A172 (cell line): Measurements from ENCODE around the gene SIK2. TPM values are rescaled to one million over a fixed set of nuclear protein-coding genes. Genes with fewer than 3 reads are reported as not detected.
"Not testable (repeated sequence)": the region's sequence is repeated elsewhere in the genome, so short reads cannot be mapped to it uniquely, and the experiment has no call there.

ENCODE experiments used
- DNase-seq: peaks from one replicate; pipeline ENCODE4 v3.0.0-alpha.2; 2015; ENCODE audit warnings: low spot score
- total RNA-seq: library from RNA; depleted of rRNA; stranded (reverse); fragments of >200 nt; shearing (Covaris generic); gene quantifications from 2 replicates; pipeline ENCODE4 v1.2.3, GENCODE V29; 2014

SIK2 gene
- total RNA-seq, 1 experiment from 2014 or later: 7.2 TPM

DNA sequence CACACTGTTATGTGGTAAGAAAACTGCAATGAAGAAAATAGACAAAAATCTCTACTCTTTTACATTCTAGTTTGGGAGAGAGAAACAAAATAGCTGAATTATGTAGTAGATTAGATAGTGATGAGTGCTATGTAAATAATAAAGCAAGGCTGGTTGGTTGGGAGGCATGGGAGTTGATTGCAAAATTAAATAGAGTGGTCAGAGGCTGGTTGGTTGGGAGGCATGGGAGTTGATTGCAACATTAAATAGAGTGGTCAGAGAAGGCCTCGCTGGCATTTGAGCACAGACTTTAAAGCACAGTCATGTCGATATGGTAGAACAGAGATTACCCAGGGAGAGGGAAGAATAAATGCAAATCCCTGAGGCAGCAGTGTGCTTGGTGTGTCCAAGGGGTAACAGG, 22.4 kb downstream of the SIK2 start:
- no peak for DNase-seq

DNA sequence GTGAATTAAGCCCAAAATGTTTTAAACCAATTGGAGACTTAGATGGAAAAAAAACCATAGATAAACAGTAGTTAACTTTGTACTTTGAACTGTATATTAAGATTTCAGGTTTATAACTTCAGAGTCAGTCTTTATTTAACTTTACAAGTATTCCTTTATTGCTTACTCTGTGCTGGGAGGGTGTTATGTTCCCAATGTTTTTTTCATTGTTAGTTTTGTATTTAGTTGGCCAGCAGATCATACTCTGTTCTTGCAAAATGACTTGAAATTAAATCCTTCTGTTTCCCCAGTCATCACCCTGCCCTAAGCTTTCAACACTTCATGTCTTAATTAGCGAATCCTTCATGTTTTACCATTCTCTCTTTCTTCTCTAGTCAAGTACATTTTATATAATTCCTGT, 25.3 kb downstream of the SIK2 start:
- DNase-seq: no peak

DNA sequence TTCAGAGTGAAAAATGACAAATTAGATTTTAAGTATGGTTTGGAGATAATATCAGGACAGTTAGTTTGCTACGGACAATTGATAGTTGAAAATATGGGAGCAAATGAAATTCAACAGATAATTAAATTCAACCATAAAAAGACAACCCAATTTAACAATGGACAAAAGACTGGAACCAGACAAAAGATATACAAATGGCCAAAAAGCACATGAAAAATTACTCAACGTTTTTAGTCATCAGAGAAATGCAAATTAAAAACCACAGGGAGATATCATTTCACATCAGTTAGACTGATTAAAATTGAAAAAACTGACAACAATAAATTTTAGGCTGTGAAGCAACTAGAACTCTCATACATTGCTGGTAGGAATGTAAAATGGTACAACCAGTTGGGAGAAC, 27.2 kb downstream of the SIK2 start:
- no peak for DNase-seq

DNA sequence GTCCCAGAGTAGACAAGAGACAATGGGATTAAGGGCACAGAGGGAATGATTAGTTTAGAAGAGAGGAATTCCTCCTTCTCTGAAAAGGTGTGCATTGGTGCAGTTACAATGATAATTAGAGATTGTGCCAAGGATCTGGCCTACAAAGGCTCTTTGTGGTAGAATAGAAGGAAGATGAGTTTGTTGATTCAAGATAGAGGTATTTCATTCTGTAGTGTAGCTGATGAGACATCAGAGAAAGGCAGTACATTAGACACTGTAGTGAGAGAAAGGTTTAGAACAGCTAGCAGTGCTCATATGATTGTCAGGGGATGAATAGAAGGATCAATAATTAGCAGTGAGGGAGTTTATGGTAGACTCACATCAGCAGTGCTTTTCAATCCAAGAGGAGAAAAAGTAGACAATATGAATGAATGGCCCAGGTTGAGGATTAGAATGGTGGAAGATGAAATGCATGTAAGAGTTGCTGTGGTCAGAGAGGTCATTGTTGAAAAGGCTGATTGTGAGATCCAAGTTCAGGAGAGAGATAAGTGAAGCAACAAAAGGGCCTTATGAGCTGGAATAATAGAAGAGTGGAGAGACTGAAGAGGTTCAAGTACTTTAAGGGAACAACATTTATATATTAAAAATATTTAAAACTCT, 28.9 kb downstream of the SIK2 start:
- DNase-seq: no peak

DNA sequence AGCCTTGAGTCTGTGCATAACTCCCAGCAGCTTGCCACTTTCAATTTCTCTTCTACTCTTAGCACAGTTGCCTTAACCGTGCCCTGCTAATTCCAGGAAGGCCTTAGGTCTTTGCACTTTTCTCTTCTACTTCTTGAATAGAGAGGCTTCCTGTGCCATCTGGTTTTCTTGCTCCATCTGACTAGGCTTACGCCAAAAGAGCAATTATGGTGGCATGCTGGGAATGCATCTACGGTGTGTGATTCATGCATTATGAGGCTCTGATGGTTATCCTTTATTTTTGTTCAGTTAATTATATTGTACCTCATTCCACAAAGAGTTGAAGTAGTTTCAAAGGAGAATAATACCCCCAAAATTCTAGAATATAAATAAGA, 29.4 kb downstream of the SIK2 start:
- peak; percentile 66 for DNase-seq

DNA sequence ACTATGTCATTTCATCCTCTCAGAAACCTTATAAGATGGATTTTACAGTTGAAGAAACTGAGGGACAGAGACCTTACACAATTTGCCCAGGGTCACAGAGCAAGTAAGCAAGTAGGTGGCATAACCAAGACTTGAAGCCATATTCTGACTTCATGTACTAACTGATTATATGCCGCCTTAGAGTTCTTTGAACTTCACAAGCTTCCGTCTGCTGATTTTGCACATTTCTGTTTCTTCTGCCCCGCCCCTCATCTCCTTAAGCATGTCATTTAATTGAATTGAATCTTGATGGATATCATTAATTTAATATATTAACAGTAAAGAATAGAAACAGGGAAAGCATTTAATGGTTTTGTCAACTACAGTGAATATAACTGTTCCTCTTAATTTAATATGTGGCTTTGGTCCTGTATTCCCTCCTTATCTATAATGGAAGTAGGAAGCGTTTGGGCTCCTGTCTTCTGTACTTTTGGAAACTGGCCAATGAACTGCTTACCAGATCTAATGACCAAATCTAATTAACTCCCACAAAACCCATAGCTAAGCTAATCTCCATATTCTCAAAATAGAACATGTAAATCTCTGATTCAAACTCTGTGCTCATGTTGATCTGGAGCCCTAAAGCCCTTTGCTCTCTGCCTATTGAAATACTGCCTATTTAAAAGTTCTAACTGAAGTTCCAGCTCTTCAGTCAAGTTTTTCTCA, 30.4 kb downstream of the SIK2 start:
- no peak for DNase-seq

DNA sequence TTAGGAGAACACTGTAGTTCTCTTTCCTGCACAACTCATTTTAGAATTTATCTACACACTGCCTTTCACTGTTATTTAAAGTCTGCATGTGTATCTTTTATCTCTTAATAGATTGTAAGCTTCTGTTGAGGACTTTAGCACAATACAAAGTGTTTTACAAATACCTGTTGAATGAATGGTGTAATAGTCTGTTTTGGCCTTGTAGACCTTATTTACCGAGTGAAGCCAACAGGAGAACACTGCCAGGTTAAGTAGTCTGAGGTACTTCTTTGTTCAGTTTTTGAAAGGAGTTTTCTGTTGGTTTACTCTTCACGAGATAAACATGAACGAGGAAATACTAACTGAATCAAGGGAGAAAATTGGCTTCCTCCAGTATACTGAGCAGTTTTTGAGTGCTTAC, 31.0 kb downstream of the SIK2 start:
- no peak for DNase-seq

DNA sequence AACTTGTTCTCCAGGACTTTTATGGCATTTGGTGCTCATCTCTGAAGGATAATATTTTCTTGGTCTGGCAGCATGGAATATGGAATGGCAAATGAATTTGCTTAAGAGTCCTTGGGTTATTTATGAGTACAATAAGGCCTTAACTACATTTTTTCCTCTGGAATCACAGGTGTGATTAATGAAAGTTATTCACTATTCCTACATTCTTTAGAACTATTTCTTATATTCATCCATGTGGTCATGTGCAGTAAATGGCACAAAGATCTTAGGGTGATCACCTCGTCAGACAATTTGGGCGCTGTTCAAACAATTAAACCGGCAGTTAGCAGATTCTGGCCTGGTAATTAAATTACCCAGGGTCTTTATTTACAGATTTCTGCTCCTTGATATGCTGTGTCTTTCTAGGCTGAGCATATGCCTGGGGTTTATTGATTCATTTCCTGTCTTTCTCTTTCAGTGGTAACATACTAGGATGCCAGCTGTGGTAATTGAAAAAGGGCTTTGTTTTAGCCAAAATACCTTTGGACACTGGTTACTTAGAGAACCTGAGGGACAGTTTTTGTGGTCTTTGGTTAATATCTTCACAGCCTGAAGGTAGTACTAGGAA, 31.6 kb downstream of the SIK2 start:
- peak; percentile 49 for DNase-seq

DNA sequence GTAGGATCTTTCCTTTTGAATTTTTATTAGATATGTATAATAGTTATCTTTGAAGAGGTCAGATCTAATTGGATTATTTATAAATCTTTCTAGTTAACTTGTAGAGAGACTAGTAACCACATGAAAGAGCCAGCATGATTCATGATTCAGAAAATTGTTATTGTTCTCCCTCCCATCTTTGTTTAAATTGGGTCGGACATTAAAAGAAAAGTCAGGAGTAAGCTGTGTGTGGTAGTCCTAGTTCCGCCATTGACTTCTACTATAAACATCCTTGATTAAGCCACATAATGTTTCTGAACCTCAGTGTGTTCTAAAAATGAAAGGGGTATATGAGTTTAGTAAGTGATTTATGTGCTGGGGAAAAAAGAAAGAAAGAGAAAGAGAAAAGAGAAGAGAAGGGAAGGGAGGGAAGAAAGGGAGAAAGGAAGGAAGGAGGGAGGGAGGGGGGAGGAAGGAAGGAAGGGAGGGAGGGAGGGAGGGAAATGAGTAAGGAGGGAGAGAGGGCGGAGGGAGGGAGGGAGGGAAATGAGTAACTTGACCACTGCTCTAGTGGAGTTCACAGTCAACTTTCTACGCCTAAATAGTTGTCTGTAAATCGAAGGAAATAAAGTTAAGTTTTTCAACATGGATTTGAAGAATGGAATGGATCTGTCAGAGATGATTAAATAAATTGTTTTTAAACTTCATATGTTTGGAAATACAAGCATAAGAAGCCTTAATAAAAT, 32.9 kb downstream of the SIK2 start:
- DNase-seq: peak; percentile 57

DNA sequence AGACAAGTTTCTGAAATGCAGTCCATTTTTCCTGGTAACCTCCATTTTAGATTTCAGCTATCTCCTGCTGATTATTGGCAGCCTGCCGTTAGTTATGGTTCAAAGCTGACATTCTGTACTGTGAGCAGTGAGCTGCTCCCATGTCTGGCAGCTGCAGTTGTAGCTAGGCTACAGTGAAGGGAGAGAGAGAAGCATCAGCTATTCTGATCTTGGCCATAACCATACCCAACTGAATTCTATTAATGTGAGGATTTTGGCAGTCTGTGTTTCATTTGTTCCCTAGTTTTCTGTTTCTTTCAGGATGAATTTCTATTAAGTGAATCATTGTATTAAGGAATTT, 33.4 kb downstream of the SIK2 start:
- DNase-seq: peak; percentile 40

DNA sequence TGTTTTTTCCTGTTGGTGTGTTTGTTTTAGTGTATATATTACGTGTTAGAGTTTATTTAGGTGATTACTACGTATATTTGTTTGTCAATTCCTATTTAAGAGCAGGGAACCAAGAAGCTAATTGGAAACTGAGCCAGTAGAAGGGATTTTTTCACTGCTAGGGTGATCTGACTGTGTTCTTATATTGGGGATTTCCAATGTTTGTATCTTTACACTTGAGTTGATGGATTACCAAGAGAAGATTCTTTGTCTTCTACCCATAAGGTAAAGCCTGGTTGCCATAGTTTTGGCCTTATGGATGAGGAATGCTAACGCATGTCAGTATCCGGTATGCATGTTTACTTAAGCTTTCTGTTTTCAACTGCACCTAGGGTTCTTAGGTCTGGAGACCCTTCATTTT, 35.6 kb downstream of the SIK2 start:
- no peak for DNase-seq

DNA sequence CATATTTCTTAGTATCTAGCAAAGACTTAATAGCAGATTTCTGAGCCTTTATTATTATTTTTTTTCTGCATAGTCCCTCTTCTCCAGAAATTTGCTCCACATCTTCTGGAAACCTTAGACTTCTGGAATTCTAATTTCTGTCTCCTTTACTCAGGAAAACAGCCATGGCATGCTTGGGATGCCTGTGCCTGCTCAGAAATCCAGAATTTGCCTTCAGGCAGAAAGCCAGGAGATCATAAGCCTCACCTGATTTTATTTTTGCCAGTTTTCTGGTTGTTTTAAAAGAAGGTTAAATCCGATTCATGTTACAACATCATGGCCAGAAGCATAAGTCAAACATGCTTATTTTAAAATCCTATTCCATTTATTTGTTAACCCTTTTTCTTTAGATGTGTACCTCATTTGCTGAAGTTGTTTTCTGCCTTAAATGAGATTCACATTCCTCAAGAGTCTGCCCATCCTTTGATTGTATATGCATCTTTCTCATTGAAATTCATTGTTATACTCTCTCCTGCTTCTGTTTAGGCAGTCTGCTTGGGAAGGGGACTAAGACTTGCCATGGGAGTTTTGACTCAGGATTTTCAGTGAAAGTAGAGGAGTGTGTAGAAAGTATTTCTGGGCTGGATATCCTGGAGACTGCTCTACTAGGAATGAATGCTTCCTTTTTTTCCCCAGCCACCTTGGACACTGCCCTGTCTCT, 37.1 kb downstream of the SIK2 start:
- DNase-seq: no peak

DNA sequence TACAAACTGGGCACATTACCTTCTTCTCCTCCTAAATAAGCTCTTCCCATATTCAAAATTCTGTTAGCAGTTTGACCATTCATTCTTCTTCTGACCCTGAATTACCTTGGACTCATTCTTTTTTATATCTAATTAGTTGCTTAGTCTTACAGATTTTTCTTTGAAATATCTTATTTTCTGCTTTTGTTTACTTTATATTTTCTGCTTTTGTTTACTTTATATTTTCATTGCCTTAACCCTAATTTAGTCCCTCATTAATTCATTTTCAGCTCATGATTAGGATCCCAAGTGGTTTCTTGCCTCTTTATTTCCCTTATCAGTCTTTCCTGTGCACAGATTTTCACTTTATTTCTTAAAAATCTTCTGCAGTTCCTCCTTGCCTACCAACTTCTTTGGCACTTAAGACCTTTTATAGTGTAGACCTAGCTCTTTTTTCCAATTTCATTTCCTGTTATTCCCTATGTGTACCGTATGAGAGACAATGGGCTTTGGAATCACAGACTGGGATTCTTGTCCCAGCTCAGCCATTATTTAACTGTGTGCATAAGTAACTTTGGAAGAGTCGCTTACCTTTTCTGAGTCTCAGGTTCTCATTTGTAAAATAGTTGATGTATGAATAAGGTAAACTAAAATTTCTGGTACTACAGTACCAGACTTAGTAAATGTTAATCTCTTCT, 39.2 kb downstream of the SIK2 start:
- no peak for DNase-seq

DNA sequence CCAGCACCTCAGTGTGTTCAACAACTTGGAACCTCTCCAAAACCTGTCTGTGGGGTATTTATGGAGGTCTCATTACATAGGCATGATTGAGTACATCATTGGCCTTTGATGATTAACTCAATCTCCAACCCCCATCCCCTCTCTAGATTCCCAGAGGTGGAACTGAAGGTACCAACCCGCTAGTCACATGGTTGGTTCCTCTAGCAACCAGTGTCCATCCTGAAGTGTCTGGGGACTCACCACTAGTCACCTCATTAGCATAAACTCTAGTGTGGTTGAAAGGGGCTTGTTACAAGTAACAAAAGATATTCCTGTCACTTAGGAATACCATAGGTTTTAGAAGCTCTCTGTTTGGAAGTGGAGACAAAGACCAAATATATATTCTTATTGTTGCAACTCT, 40.3 kb downstream of the SIK2 start:
- DNase-seq: no peak

DNA sequence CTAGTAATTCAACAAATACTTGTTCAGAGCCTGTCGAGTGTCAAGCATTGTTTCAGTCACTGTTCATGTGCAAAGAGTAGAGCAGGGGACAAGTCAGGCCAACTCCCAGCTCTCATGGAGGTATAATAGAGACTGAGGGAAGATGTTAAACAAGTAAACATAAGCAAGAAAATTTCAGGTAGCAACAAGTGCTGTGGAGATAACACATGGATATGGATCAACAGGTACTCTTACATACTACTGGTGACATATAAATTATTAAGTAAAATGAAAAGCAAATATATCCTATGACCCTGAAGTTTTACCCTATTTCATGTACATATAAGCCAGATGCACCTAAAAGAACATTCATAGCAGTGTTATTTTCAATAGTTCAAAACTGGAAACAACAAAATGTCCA, 42.7 kb downstream of the SIK2 start:
- DNase-seq: no peak

DNA sequence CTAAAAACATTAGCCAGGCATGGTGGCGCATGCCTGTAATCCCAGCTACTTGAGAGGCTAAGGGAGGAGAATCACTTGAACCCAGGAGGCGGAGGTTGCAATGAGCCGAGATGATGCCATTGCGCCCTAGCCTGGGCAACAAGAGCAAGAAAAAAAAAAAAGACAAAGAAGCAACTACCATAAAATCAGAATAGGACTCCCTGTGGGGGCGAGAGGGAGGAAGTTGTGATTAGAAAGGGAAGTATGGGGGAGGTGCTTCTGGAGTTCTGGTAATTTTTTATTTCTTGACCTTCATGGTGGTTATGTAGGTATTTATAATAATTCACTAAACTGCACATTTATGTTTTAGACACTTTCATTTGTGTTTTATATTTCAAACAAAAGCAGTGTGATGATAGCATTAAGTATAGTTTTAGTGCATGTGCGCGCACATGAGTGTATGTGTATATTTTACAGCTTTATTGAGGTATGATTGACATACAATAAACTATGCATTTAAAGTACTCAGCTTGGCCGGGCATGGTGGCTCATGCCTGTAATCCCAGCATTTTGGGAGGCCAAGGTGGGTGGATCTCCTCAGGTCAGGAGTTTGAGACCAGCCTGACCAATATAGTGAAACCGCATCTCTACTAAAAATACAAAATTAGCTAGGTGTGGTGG, 43.5 kb downstream of the SIK2 start:
- no peak for DNase-seq

DNA sequence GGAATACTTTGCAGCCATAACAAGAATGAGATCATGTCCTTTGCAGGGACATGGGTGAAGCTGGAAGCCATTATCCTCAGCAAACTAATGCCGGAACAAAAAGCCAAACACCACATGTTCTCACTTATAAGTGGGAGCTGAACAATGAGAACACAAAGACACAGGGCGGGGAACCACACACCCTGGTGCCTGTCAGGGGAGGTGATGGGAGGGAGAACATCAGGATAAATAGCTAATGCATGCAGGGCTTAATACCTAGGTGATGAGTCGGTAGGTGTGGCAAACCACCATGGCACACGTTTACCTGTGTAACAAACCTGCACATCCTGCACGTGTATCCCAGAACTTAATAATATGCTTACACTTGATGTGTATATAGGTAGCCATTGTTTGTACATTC, 49.1 kb downstream of the SIK2 start:
- not testable (repeated sequence) for DNase-seq

DNA sequence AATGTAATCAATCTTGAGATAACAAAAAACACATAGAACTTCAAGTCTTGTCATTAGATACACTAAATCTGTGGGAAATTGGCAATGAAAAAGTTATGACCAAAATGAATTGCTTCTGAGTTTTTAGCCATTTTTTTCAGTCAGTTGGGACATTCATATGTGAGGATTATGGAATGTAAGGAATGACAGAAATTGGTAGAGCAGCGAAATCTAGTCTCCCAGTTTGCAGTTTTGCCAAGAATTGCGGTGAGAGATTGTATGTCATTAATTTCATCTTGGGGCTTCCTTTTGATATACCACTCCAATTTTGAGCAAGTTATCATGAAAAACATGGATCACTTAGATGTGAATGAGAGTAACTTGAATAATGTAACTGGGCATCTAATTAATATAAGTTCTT, 49.9 kb downstream of the SIK2 start:
- no peak for DNase-seq

DNA sequence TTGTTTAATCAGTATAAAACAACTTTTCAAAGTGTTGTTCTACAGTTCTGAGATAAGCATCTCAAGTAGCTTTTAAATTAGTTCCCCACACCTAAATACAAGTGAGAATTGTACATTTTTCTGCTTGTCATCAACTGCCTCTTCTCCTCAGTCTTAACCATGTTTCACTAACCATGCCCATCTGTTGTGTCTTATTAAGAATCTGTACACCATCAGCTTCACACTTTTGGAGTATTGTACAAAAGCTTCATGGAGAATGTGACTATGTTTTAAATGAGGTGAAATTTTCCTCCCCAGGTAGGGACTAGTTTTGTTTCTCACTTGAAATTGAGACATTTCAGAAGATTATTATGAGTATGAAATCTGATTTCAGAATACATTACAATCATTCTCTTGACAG, 52.4 kb downstream of the SIK2 start:
- no peak for DNase-seq

DNA sequence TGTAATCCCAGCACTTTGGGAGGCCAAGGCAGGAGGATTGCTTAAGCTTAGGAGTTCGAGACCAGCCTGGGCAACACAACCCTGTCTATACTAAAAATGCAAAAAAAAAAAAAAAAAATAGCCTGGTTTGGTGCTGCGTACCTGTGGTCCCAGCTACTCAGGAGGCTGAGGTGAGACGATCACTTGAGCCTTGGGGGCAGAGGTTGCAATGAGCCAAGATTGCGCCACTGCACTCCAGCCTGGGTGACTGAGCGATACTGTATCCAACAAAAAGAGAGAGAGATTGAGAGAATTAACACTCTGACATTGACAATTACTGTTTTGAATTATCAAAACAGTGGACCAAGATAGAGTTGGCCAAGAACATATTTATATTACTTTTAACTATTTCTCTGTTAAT, 53.7 kb downstream of the SIK2 start:
- DNase-seq: no peak

DNA sequence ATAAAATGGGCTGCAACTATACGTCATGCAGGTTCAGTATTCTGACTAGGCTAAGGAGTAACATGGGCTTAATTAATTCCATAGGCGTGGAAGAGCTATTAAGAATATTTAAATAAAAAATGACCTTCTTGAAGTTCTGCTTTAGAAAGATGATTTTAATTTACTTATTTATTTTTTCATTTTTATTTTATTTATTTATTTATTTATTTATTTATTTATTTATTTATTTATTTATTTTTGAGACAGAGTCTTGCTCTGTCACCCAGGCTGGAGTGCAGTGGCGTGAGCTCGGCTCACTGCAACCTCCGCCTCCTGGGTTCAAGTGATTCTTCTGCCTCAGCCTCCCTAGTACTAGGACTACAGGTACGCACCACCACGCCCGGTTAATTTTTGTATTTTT, 55.7 kb downstream of the SIK2 start:
- DNase-seq: not testable (repeated sequence)
